Calu3 (cell line): ENCODE measurements around the gene ALG14. TPM values are rescaled to one million over a fixed set of nuclear protein-coding genes. Genes with fewer than 3 reads are reported as not detected.

Source experiments
- BruUV-seq: library from RNA; stranded (reverse); fragments of 400-500 nt; replicated peaks from 2 replicates; lab custom pipeline; 2021; lab: Mats Ljungman, UMichigan
- CTCF ChIA-PET: fragments of 300-600 bp; sonication (Branson Sonifier 250); formaldehyde crosslinking; loops from one replicate; lab custom pipeline; 2022; ENCODE audit warnings: antibody characterized with exemption; lab: Charles Lee
- DNase-seq: peaks from one replicate; pipeline ENCODE4 v3.0.0; 2022
- H3K27ac Mint-ChIP-seq: one replicate; pipeline ENCODE4 v1.8.0; 2022; ENCODE audit warnings: mixed read lengths; ENCODE audit not compliant: unreplicated experiment
- H3K27me3 Mint-ChIP-seq: one replicate; pipeline ENCODE4 v1.8.0; 2022; ENCODE audit warnings: mixed read lengths; ENCODE audit not compliant: unreplicated experiment
- H3K36me3 Mint-ChIP-seq: one replicate; pipeline ENCODE4 v1.8.0; 2022; ENCODE audit warnings: mild to moderate bottlenecking, moderate library complexity, mixed read lengths; ENCODE audit not compliant: insufficient read depth, unreplicated experiment
- H3K4me1 Mint-ChIP-seq: one replicate; pipeline ENCODE4 v1.8.0; 2022; ENCODE audit warnings: mild to moderate bottlenecking, low read depth, mixed read lengths; ENCODE audit not compliant: unreplicated experiment
- H3K4me3 Mint-ChIP-seq: one replicate; pipeline ENCODE4 v1.8.0; 2022; ENCODE audit warnings: mild to moderate bottlenecking, low read depth, moderate library complexity, mixed read lengths; ENCODE audit not compliant: unreplicated experiment
- H3K9me3 Mint-ChIP-seq: one replicate; pipeline ENCODE4 v1.8.0; 2022; ENCODE audit warnings: low read depth, mixed read lengths; ENCODE audit not compliant: unreplicated experiment
- CTCF ChIP-seq: fragments of 200-600 bp; IDR thresholded peaks from one replicate; pipeline ENCODE4 v1.8.0; 2022; ENCODE audit warnings: antibody characterized with exemption; ENCODE audit not compliant: unreplicated experiment
- intact Hi-C: fragments of 100-400 bp; cut with micrococcal nuclease; formaldehyde crosslinking; loops from one replicate; pipeline ENCODE4 v1.10.0; 2022; ENCODE audit not compliant: unreplicated experiment
- total RNA-seq: library from RNA; stranded (reverse); gene quantifications from 2 replicates; pipeline ENCODE4 v1.2.3, GENCODE V29; 2022

Gene ALG14
- total RNA-seq, 1 experiment from 2014 or later, result 5.8 TPM

GRCh38 chr1:94962409-94963265 is 110.1 kb downstream of the ALG14 start:
- H3K4me3 Mint-ChIP-seq, result peak overlapping the region; percentile 63
- H3K4me1 Mint-ChIP-seq, result no peaks in the 10 kb centered on the region
- H3K9me3 Mint-ChIP-seq, result no peaks in the 10 kb centered on the region
- DNase-seq, result peak; percentile 17
- intact Hi-C loops, result no loop called here
- no peaks in the 10 kb centered on the region for H3K36me3 Mint-ChIP-seq
- no peaks in the 10 kb centered on the region for H3K27me3 Mint-ChIP-seq
- peak overlapping the region; percentile 43 for H3K27ac Mint-ChIP-seq
- TF ChIP-seq CTCF, result no peak
- BruUV-seq, result no TSS peak
- CTCF ChIA-PET, result no interaction called here

GRCh38 chr1:94961988-94962387 is 110.8 kb downstream of the ALG14 start:
- Mint-ChIP-seq H3K9me3 (no peaks in the 10 kb centered on the region), H3K4me3 (no peak overlapping the region), H3K4me1 (no peaks in the 10 kb centered on the region), H3K36me3 (no peaks in the 10 kb centered on the region), H3K27me3 (no peaks in the 10 kb centered on the region), H3K27ac (no peak overlapping the region)
- DNase-seq, result no peak
- CTCF ChIA-PET, result no interaction called here
- intact Hi-C loops, result no loop called here
- no TSS peak for BruUV-seq
- no peak for TF ChIP-seq CTCF

GRCh38 chr1:94961582-94961981 is 111.2 kb downstream of the ALG14 start:
- Mint-ChIP-seq H3K27me3 (no peaks in the 10 kb centered on the region), H3K36me3 (no peaks in the 10 kb centered on the region), H3K4me3 (no peak overlapping the region), H3K4me1 (no peaks in the 10 kb centered on the region), H3K9me3 (no peaks in the 10 kb centered on the region), H3K27ac (no peak overlapping the region)
- no peak for TF ChIP-seq CTCF
- no peak for DNase-seq
- CTCF ChIA-PET, result no interaction called here
- no TSS peak for BruUV-seq
- intact Hi-C loops, result no loop called here

DNA sequence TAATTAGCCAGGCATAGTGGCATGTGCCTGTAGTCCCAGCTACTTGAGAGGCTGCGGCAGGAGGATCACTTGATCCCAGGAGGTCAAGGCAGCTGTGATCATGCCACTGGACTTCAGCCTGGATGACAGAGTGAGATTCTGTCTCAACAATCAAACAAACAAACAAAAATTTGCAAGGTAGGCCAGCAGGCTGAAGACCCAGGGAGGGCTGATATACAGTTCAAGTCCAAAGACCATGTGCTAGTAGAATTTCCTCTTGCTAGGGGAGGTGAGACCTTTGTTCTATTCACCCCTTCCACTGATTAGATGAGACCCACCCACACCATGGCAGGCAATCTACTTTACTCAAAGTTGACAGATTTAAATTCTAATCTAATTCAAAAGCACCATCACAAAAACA is 114.7 kb downstream of the ALG14 start:
- no peak for TF ChIP-seq CTCF
- no TSS peak for BruUV-seq
- H3K36me3 Mint-ChIP-seq, result no peaks in the 10 kb centered on the region
- no peak for DNase-seq
- no peaks in the 10 kb centered on the region for H3K27me3 Mint-ChIP-seq
- no peak overlapping the region for H3K4me3 Mint-ChIP-seq
- CTCF ChIA-PET, result no interaction called here
- H3K4me1 Mint-ChIP-seq, result no peaks in the 10 kb centered on the region
- no peak overlapping the region for H3K27ac Mint-ChIP-seq
- H3K9me3 Mint-ChIP-seq, result no peaks in the 10 kb centered on the region
- intact Hi-C loops, result no loop called here
